A673 (cell line): ENCODE measurements around the gene ACOT4. TPM values are rescaled to one million over a fixed set of nuclear protein-coding genes. Genes with fewer than 3 reads are reported as not detected.
A peak's percentile ranks its signal among the peaks of the same experiment; 100 is the strongest.

Experiments used
- BruUV-seq: library from RNA; stranded (reverse); fragments of 400-500 nt; replicated peaks from 2 replicates; lab custom pipeline; 2021; lab: Mats Ljungman, UMichigan
- CTCF ChIA-PET: fragments of 300-600 bp; sonication (Branson Sonifier 250); formaldehyde crosslinking; loops from one replicate; lab custom pipeline; 2022; ENCODE audit warnings: antibody characterized with exemption; lab: Charles Lee
- POLR2A ChIA-PET: fragments of 300-600 bp; sonication (Branson Sonifier 250); formaldehyde crosslinking; loops from one replicate; lab custom pipeline; 2022; ENCODE audit warnings: antibody characterized with exemption; ENCODE audit not compliant: low non-redundant PET; lab: Charles Lee
- DNase-seq: peaks from one replicate; pipeline ENCODE4 v3.0.0-alpha.2; 2015; ENCODE audit warnings: low spot score
- H3K27ac ChIP-seq: fragments of 200-600 bp; sonication (generic); 2 replicates; pipeline ENCODE4 v1.5.1; 2016; ENCODE audit warnings: mixed run types, low read depth, mild to moderate bottlenecking, mixed read lengths, antibody characterized with exemption, low read length; ENCODE audit not compliant: poor library complexity, severe bottlenecking
- H3K27me3 ChIP-seq: fragments of 200-600 bp; sonication (generic); replicated peaks from 2 replicates; pipeline ENCODE4 v1.6.1; 2017; ENCODE audit warnings: mixed run types, low read depth, mild to moderate bottlenecking, mixed read lengths, antibody characterized with exemption, low read length; ENCODE audit not compliant: insufficient read depth, poor library complexity
- H3K36me3 ChIP-seq: fragments of 200-600 bp; sonication (generic); 2 replicates; pipeline ENCODE4 v1.6.1; 2016; ENCODE audit warnings: mixed run types, mild to moderate bottlenecking, mixed read lengths, antibody characterized with exemption, low read length; ENCODE audit not compliant: insufficient read depth, poor library complexity, severe bottlenecking
- H3K4me1 ChIP-seq: fragments of 200-600 bp; sonication (generic); 2 replicates; pipeline ENCODE4 v1.6.1; 2017; ENCODE audit warnings: mixed run types, mild to moderate bottlenecking, mixed read lengths, antibody characterized with exemption, low read length; ENCODE audit not compliant: insufficient read depth, poor library complexity, severe bottlenecking
- H3K4me3 ChIP-seq: fragments of 200-600 bp; sonication (generic); 2 replicates; pipeline ENCODE4 v1.5.1; 2016; ENCODE audit warnings: low read depth, mixed run types, mild to moderate bottlenecking, mixed read lengths, low read length; ENCODE audit not compliant: poor library complexity, severe bottlenecking
- H3K9me3 ChIP-seq: fragments of 200-600 bp; sonication (generic); 2 replicates; pipeline ENCODE4 v1.6.1; 2016; ENCODE audit warnings: mixed run types, low read depth, mild to moderate bottlenecking, mixed read lengths, antibody characterized with exemption, low read length; ENCODE audit not compliant: poor library complexity, severe bottlenecking
- CTCF ChIP-seq: fragments of 300-800, 200-600 bp; sonication (generic); conservative IDR thresholded peaks from 2 replicates; pipeline ENCODE4 v1.5.1; 2017; ENCODE audit warnings: low read depth, mild to moderate bottlenecking, antibody characterized with exemption, low read length, moderate library complexity, mixed read lengths
- EZH2 ChIP-seq: fragments of 200-600 bp; sonication (generic); IDR thresholded peaks from 2 replicates; pipeline ENCODE4 v1.6.1; 2017; ENCODE audit warnings: borderline replicate concordance, low read depth, mild to moderate bottlenecking, mixed read lengths, antibody characterized with exemption, low read length; ENCODE audit not compliant: poor library complexity, severe bottlenecking
- intact Hi-C: fragments of 100-400 bp; cut with micrococcal nuclease; formaldehyde crosslinking; loops from one replicate; pipeline ENCODE4 v1.10.0; 2022; ENCODE audit not compliant: unreplicated experiment
- total RNA-seq: library from RNA; stranded (reverse); gene quantifications from 2 replicates; pipeline ENCODE4 v1.2.3, GENCODE V29; 2021

The ACOT4 gene
- total RNA-seq, 1 experiment from 2014 or later, result 0.28 TPM

DNA sequence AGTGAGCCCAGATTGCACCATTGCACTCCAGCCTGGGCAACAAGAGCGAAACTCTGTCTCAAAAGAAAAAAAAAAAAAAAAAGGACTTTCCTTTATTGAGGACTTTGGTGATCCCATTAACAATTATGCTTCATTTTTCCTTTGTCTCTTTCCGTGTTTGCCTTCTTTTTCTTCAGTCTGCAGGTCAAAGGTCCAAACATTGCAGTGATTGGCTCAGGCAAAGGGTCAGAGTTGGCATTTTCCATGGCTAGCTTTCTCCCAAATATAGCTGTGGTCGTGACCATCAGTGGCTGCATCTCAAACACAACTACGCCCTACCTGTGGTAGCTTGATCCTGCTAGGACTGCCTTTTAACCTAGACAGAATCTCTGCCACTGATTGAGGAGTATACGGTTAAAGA is 46.2 kb downstream of the ACOT4 start:
- no TSS peak for BruUV-seq
- POLR2A ChIA-PET, result no interaction called here
- intact Hi-C loops, result loop anchor here (10.0 kb wide), 1 partner anchor 227 kb away; no protein-coding TSS in a partner anchor
- no peak for DNase-seq
- no peak for TF ChIP-seq EZH2
- TF ChIP-seq CTCF, result no peak
- Histone ChIP-seq H3K36me3 (no peaks in the 10 kb centered on the region), H3K27ac (no peak overlapping the region), H3K4me3 (no peak overlapping the region), H3K4me1 (peaks cover 10% of the 10 kb centered on the region), H3K9me3 (no peaks in the 10 kb centered on the region), H3K27me3 (no peaks in the 10 kb centered on the region)
- CTCF ChIA-PET, result no interaction called here

DNA sequence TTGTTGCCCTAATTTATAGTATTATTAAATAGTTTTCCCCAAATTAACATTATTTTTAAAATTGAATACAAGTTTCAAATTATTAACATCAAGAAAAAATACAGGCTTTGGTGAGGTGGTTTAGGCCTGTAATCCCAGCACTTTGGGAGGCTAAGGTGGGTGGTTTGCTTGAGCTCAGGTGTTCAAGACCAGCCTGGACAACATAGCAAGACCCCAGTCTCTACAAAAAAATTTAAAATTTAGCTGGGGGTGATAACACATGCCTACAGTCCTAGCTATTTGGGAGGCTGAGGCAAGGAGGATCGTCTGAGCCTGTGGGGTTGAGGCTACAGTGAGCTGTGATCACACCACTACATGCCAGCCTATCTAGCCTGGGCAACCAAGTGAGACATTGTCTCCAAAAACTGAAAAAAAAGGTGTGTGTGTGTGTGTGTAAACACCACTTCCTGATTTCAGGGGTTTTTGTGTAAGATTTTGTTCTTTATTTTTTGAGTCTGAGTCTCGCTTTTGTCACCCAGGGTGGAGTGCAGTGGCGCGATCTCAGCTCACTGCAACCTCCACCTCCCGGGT is 49.2 kb downstream of the ACOT4 start:
- no peak overlapping the region for H3K4me3 ChIP-seq
- H3K36me3 ChIP-seq, result no peaks in the 10 kb centered on the region
- H3K27ac ChIP-seq, result no peak overlapping the region
- no peak for DNase-seq
- no peaks in the 10 kb centered on the region for H3K27me3 ChIP-seq
- POLR2A ChIA-PET, result no interaction called here
- TF ChIP-seq CTCF (no peak), EZH2 (no peak)
- CTCF ChIA-PET, result no interaction called here
- H3K9me3 ChIP-seq, result no peaks in the 10 kb centered on the region
- intact Hi-C loops, result no loop called here
- no TSS peak for BruUV-seq
- H3K4me1 ChIP-seq, result no peaks in the 10 kb centered on the region

DNA sequence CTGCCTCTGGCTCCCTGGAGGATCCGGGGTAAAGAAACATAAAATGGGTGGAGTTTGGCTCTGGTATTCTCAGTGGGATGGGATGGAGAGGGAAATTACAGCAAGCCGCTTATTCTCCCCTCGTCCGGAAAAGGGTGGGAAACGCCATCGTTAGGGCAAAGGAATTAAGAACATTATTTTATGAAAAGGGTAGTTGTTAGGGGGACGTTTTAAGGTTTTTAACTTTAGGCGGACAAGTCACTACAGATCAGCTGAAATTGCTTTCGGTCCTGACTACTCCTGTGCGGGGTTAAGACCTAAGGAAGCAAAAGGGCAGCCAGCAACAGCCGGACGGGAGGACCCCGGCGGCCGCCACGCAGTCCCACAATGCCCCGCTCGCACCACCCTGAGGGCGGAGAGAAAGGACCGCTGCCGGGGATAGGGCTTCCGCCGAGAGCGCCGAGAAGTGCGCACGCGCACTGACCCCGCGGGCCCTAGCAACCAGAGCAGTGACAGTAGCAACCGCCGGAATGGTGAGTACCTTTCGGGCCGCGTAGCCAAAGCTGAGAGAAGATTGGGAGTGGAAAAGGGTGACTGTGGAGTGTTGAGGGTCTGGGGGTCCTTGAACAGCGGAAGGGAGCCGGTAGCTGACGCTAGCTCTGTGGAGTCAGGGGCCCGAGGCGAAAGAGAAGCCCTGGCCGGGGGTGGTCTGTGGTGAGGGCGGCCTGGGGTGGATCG is 53.0 kb downstream of the ACOT4 start, which contains the start of gene DNAL1:
TSS of gene DNAL1 (plus strand) at position 456 of the 717 bp plus-strand sequence. CDS start at position 510, 54 bp downstream.
- intact Hi-C loops, result no loop called here
- POLR2A ChIA-PET, result interaction anchor here (0.9 kb wide), 1 partner anchor 183 kb away, joined by 4 read pairs; no protein-coding TSS in a partner anchor

More for the DNA sequence above, 53.0 kb downstream of the ACOT4 start, which contains the start of gene DNAL1:
- H3K36me3 ChIP-seq, result no peaks in the 10 kb centered on the region
- TF ChIP-seq EZH2 (no peak), CTCF (no peak)
- no peaks in the 10 kb centered on the region for H3K27me3 ChIP-seq
- peak within 1 kb of the TSS; percentile 83 for H3K4me3 ChIP-seq
- no peaks in the 10 kb centered on the region for H3K9me3 ChIP-seq
- peak; percentile 94 for DNase-seq
- BruUV-seq, result no TSS peak
- H3K4me1 ChIP-seq, result no peaks in the 10 kb centered on the region
- CTCF ChIA-PET, result no interaction called here
- peak within 1 kb of the TSS; percentile 74 for H3K27ac ChIP-seq
